HepG2 (cell line): Measurements from ENCODE around the gene SPINK4. TPM values are rescaled to one million over a fixed set of nuclear protein-coding genes. Genes with fewer than 3 reads are reported as not detected.

Experiments
- CEBPG ChIP-seq: IDR thresholded peaks from 2 replicates; pipeline ENCODE4 v1.6.1; 2016
- CENPX ChIP-seq: sonication (generic); formaldehyde crosslinking; IDR thresholded peaks from 2 replicates; pipeline ENCODE4 v1.9.0; 2021; ENCODE audit warnings: mild to moderate bottlenecking, missing genetic modification reagents, moderate library complexity
- HMGA1 ChIP-seq: sonication (generic); formaldehyde crosslinking; conservative IDR thresholded peaks from 2 replicates; pipeline ENCODE4 v1.4.0; 2020; ENCODE audit warnings: missing genetic modification reagents
- IRF1 ChIP-seq: sonication (generic); formaldehyde crosslinking; IDR thresholded peaks from 2 replicates; pipeline ENCODE4 v1.4.0; 2020; ENCODE audit warnings: low read depth, mild to moderate bottlenecking, missing genetic modification reagents
- JUNB ChIP-seq: sonication (generic); formaldehyde crosslinking; IDR thresholded peaks from 2 replicates; pipeline ENCODE4 v1.8.0; 2022; ENCODE audit warnings: missing genetic modification reagents, mild to moderate bottlenecking, borderline replicate concordance
- KLF15 ChIP-seq: sonication (generic); formaldehyde crosslinking; IDR thresholded peaks from 2 replicates; pipeline ENCODE4 v1.8.1; 2023; ENCODE audit warnings: borderline replicate concordance, mild to moderate bottlenecking, inconsistent platforms, missing genetic modification reagents, mixed read lengths
- MBD4 ChIP-seq: IDR thresholded peaks from 2 replicates; pipeline ENCODE4 v1.6.1; 2012; ENCODE audit warnings: low read length, inconsistent platforms, borderline replicate concordance
- NFE2 ChIP-seq: sonication (generic); formaldehyde crosslinking; IDR thresholded peaks from 2 replicates; pipeline ENCODE4 v1.4.0; 2020; ENCODE audit warnings: missing genetic modification reagents
- NR2F6 ChIP-seq, 2 experiments: IDR thresholded peaks; 2 replicates each; pipeline ENCODE4 v1.6.1; 2016; ENCODE audit warnings: antibody characterized with exemption in 1 of 2, mild to moderate bottlenecking in 1 of 2
- PREB ChIP-seq: sonication (generic); formaldehyde crosslinking; IDR thresholded peaks from 2 replicates; pipeline ENCODE4 v1.4.0; 2020; ENCODE audit warnings: missing genetic modification reagents
- RFX5 ChIP-seq: IDR thresholded peaks from 2 replicates; pipeline ENCODE4 v1.6.1; 2011; ENCODE audit warnings: low read depth, low read length, improper control_type of control experiment
- SOX13 ChIP-seq, 3 experiments: fragments of 450-650 bp in 1 of 3; sonication (generic) in 1 of 3; formaldehyde crosslinking in 1 of 3; IDR thresholded peaks in 2 of 3; conservative IDR thresholded peaks in 1 of 3; 2 replicates each; pipeline versions ENCODE4 v1.5.0 to v1.6.1; 2016 to 2020; ENCODE audit warnings: antibody characterized with exemption in 1 of 3, mild to moderate bottlenecking in 1 of 3, missing compliant biosample characterization in 1 of 3, missing genetic modification reagents in 1 of 3, moderate library complexity in 1 of 3
- ZNF121 ChIP-seq: sonication (generic); formaldehyde crosslinking; IDR thresholded peaks from 2 replicates; pipeline ENCODE4 v1.5.0; 2020; ENCODE audit warnings: mild to moderate bottlenecking, missing genetic modification reagents
- ZNF317 ChIP-seq: sonication (generic); formaldehyde crosslinking; IDR thresholded peaks from 2 replicates; pipeline ENCODE4 v1.5.0; 2020; ENCODE audit warnings: mild to moderate bottlenecking, missing genetic modification reagents
- ZNF546 ChIP-seq: sonication (generic); formaldehyde crosslinking; conservative IDR thresholded peaks from 2 replicates; pipeline ENCODE4 v1.8.1; 2023; ENCODE audit warnings: mild to moderate bottlenecking, missing genetic modification reagents
- ZNF552 ChIP-seq: sonication (generic); formaldehyde crosslinking; IDR thresholded peaks from 2 replicates; pipeline ENCODE4 v1.9.0; 2022; ENCODE audit warnings: missing genetic modification reagents, mild to moderate bottlenecking, borderline replicate concordance
- polyA plus RNA-seq, 8 experiments: library from polyadenylated mRNA; depleted of rRNA in 3 of 8; stranded (reverse) in 7 of 8; unstranded in 1 of 8; fragments of >200 nt; fragmentation: Illumina TruSeq in 4 of 8; extraction: Trizol in 4 of 8; gene quantifications; 2 replicates each; pipeline versions ENCODE4 v1.2.1 to v1.2.3, GENCODE V29; 2011 to 2016; ENCODE audit warnings: low read depth in 4 of 8, missing spikeins in 1 of 8, mixed read lengths in 1 of 8; ENCODE audit not compliant: insufficient read depth in 1 of 8
- total RNA-seq, 5 experiments: library from RNA; depleted of rRNA; stranded (reverse); fragments of >200 nt; fragmentation: Illumina TruSeq; extraction: Trizol; gene quantifications; 2 replicates each; pipeline ENCODE4 v1.2.3, GENCODE V29; 2016; ENCODE audit warnings: low read depth in 1 of 5
- TF ChIP-seq, protein P1 (sequence below): sonication (generic); formaldehyde crosslinking; IDR thresholded peaks from 2 replicates; pipeline ENCODE4 v1.9.0; 2022; ENCODE audit warnings: missing genetic modification reagents, mild to moderate bottlenecking, borderline replicate concordance
- TF ChIP-seq, protein P2 (sequence below): IDR thresholded peaks from 2 replicates; pipeline ENCODE4 v1.6.1; 2012; ENCODE audit warnings: low read depth, low read length, improper control_type of control experiment
- TF ChIP-seq, protein P3 (sequence below): sonication (generic); formaldehyde crosslinking; IDR thresholded peaks from 2 replicates; pipeline ENCODE4 v1.4.0; 2020; ENCODE audit warnings: missing genetic modification reagents, borderline replicate concordance
- TF ChIP-seq, protein P4 (sequence below): sonication (generic); formaldehyde crosslinking; IDR thresholded peaks from 2 replicates; pipeline ENCODE4 v1.4.0; 2020; ENCODE audit warnings: mild to moderate bottlenecking, missing genetic modification reagents

The SPINK4 gene
- total and polyA plus RNA-seq, 2 of the 13 experiments (the other 11 are each of a cell fraction or from before 2014, with no cell fraction given), result 0.53 to 3.4 TPM

DNA sequence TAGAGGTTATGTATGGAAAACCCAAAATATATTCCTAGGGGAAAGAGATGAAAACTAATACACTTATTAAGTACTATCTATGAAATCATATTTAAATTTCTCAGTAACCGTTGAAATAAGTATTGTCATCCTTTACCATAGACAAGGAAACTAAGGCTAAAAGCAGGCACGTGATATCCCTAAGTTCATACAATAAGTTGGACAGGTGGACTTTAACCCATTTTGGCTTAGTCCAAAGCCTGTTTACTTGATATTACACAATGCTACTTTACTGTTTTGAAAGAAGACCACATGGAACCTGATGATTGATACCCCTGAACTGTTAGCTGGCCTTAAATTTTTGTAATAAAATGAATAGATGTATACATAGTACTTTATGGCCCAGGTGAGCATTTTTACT is 53.8 kb downstream of the SPINK4 start (continued):
- no peak for TF ChIP-seq PREB (CRISPR knock-in tag)
- TF ChIP-seq, protein P1, sequence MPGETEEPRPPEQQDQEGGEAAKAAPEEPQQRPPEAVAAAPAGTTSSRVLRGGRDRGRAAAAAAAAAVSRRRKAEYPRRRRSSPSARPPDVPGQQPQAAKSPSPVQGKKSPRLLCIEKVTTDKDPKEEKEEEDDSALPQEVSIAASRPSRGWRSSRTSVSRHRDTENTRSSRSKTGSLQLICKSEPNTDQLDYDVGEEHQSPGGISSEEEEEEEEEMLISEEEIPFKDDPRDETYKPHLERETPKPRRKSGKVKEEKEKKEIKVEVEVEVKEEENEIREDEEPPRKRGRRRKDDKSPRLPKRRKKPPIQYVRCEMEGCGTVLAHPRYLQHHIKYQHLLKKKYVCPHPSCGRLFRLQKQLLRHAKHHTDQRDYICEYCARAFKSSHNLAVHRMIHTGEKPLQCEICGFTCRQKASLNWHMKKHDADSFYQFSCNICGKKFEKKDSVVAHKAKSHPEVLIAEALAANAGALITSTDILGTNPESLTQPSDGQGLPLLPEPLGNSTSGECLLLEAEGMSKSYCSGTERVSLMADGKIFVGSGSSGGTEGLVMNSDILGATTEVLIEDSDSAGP (CRISPR knock-in tag), result no peak
- TF ChIP-seq ZNF121 (CRISPR knock-in tag), result no peak
- TF ChIP-seq SOX13 (IDR thresholded peaks at IDR 0.05), result no peak
- peak in 1 of 2 experiments; percentile 88; a peak in 2 of 4 replicates for TF ChIP-seq SOX13 (CRISPR knock-in tag; conservative IDR thresholded peaks at IDR 0.05 in 1 of 2, IDR thresholded peaks at IDR 0.05 in 1 of 2)
- TF ChIP-seq, protein P2, sequence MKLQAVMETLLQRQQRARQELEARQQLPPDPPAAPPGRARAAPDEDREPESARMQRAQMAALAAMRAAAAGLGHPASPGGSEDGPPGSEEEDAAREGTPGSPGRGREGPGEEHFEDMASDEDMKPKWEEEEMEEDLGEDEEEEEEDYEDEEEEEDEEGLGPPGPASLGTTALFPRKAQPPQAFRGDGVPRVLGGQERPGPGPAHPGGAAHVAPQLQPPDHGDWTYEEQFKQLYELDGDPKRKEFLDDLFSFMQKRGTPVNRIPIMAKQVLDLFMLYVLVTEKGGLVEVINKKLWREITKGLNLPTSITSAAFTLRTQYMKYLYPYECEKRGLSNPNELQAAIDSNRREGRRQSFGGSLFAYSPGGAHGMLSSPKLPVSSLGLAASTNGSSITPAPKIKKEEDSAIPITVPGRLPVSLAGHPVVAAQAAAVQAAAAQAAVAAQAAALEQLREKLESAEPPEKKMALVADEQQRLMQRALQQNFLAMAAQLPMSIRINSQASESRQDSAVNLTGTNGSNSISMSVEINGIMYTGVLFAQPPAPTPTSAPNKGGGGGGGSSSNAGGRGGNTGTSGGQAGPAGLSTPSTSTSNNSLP, result peak; percentile 29; the same call in 1 of the 2 replicates
- no peak for TF ChIP-seq CENPX (CRISPR knock-in tag)
- TF ChIP-seq MBD4, result no peak
- no peak for TF ChIP-seq HMGA1 (CRISPR knock-in tag)
- peak; percentile 90 for TF ChIP-seq CEBPG (CRISPR knock-in tag)
- no peak for TF ChIP-seq NFE2 (CRISPR knock-in tag)
- TF ChIP-seq ZNF546 (CRISPR knock-in tag), result no peak
- no peak for TF ChIP-seq JUNB (CRISPR knock-in tag)
- no peak for TF ChIP-seq ZNF317 (CRISPR knock-in tag)
- TF ChIP-seq RFX5, result no peak
- TF ChIP-seq KLF15 (CRISPR knock-in tag), result no peak
- TF ChIP-seq, protein P3, sequence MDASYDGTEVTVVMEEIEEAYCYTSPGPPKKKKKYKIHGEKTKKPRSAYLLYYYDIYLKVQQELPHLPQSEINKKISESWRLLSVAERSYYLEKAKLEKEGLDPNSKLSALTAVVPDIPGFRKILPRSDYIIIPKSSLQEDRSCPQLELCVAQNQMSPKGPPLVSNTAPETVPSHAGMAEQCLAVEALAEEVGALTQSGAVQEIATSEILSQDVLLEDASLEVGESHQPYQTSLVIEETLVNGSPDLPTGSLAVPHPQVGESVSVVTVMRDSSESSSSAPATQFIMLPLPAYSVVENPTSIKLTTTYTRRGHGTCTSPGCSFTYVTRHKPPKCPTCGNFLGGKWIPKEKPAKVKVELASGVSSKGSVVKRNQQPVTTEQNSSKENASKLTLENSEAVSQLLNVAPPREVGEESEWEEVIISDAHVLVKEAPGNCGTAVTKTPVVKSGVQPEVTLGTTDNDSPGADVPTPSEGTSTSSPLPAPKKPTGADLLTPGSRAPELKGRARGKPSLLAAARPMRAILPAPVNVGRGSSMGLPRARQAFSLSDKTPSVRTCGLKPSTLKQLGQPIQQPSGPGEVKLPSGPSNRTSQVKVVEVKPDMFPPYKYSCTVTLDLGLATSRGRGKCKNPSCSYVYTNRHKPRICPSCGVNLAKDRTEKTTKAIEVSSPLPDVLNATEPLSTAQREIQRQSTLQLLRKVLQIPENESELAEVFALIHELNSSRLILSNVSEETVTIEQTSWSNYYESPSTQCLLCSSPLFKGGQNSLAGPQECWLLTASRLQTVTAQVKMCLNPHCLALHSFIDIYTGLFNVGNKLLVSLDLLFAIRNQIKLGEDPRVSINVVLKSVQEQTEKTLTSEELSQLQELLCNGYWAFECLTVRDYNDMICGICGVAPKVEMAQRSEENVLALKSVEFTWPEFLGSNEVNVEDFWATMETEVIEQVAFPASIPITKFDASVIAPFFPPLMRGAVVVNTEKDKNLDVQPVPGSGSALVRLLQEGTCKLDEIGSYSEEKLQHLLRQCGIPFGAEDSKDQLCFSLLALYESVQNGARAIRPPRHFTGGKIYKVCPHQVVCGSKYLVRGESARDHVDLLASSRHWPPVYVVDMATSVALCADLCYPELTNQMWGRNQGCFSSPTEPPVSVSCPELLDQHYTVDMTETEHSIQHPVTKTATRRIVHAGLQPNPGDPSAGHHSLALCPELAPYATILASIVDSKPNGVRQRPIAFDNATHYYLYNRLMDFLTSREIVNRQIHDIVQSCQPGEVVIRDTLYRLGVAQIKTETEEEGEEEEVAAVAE (CRISPR knock-in tag), result no peak
- TF ChIP-seq IRF1 (CRISPR knock-in tag), result no peak
- no peak for TF ChIP-seq ZNF552 (CRISPR knock-in tag)
- TF ChIP-seq NR2F6 (IDR thresholded peaks at IDR 0.05), result no peak; the same call in 1 of the 2 replicates
- TF ChIP-seq NR2F6 (CRISPR knock-in tag; IDR thresholded peaks at IDR 0.05), result no peak
- TF ChIP-seq, protein P4, sequence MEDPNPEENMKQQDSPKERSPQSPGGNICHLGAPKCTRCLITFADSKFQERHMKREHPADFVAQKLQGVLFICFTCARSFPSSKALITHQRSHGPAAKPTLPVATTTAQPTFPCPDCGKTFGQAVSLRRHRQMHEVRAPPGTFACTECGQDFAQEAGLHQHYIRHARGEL (CRISPR knock-in tag), result no peak
